OCI-LY3 (cell line): Measurements from ENCODE around the gene KRT79.

Experiments used
- H2AFZ ChIP-seq: fragments of 200-600, 300-600 bp; shearing (Covaris generic); 2 replicates; pipeline ENCODE4 v1.6.0; 2014; ENCODE audit warnings: antibody characterized with exemption, low read depth, low read length
- H3K27ac ChIP-seq: fragments of 200-600, 300-600 bp; sonication (generic); 2 replicates; pipeline ENCODE4 v1.5.1; 2014; ENCODE audit warnings: mild to moderate bottlenecking, low read length, moderate library complexity, mixed read lengths
- H3K27me3 ChIP-seq: fragments of 200-600, 300-600 bp; sonication (generic); 2 replicates; pipeline ENCODE4 v1.6.1; 2014; ENCODE audit warnings: low read depth, low read length, mixed read lengths
- H3K36me3 ChIP-seq: fragments of 200-600, 300-600 bp; sonication (generic); replicated peaks from 2 replicates; pipeline ENCODE3; 2014; ENCODE audit warnings: low read depth, low read length, mixed read lengths
- H3K4me1 ChIP-seq: fragments of 300-600, 200-600 bp; sonication (generic); 2 replicates; pipeline ENCODE4 v1.6.1; 2014; ENCODE audit warnings: low read length, mixed read lengths
- H3K4me2 ChIP-seq: fragments of 200-600, 300-600 bp; sonication (generic); 2 replicates; pipeline ENCODE4 v1.6.1; 2014; ENCODE audit warnings: low read length, mixed read lengths
- H3K4me3 ChIP-seq: fragments of 300-600, 200-600 bp; sonication (generic); 2 replicates; pipeline ENCODE4 v1.5.1; 2014; ENCODE audit warnings: antibody characterized with exemption, mild to moderate bottlenecking, low read length, moderate library complexity
- H3K79me2 ChIP-seq: fragments of 300-600, 200-600 bp; shearing (Covaris generic); 2 replicates; pipeline ENCODE4 v1.6.1; 2014; ENCODE audit warnings: mild to moderate bottlenecking, low read length, mixed read lengths
- H3K9ac ChIP-seq: fragments of 300-600, 200-600 bp; shearing (Covaris generic); 2 replicates; pipeline ENCODE4 v1.6.0; 2014; ENCODE audit warnings: mild to moderate bottlenecking, low read length, moderate library complexity
- H3K9me3 ChIP-seq: fragments of 200-600, 300-600 bp; shearing (Covaris generic); 2 replicates; pipeline ENCODE4 v1.6.1; 2014; ENCODE audit warnings: low read length, mixed read lengths; ENCODE audit not compliant: insufficient read depth
- H4K20me1 ChIP-seq: fragments of 200-600, 300-600 bp; sonication (generic); 2 replicates; pipeline ENCODE4 v1.6.1; 2016; ENCODE audit warnings: low read length, mixed read lengths; ENCODE audit not compliant: insufficient read depth
- EZH2phosphoT487 ChIP-seq: fragments of 200-600 bp; shearing (Covaris generic); IDR thresholded peaks from 2 replicates; pipeline ENCODE4 v1.6.1; 2018; ENCODE audit warnings: antibody characterized with exemption, mixed run types, low read depth
- TF ChIP-seq, protein P1 (sequence below): fragments of 200-600, 300-600 bp; sonication (generic); IDR thresholded peaks from 2 replicates; pipeline ENCODE4 v1.5.1; 2014; ENCODE audit warnings: antibody characterized with exemption, low read length, low read depth

KRT79 gene

DNA sequence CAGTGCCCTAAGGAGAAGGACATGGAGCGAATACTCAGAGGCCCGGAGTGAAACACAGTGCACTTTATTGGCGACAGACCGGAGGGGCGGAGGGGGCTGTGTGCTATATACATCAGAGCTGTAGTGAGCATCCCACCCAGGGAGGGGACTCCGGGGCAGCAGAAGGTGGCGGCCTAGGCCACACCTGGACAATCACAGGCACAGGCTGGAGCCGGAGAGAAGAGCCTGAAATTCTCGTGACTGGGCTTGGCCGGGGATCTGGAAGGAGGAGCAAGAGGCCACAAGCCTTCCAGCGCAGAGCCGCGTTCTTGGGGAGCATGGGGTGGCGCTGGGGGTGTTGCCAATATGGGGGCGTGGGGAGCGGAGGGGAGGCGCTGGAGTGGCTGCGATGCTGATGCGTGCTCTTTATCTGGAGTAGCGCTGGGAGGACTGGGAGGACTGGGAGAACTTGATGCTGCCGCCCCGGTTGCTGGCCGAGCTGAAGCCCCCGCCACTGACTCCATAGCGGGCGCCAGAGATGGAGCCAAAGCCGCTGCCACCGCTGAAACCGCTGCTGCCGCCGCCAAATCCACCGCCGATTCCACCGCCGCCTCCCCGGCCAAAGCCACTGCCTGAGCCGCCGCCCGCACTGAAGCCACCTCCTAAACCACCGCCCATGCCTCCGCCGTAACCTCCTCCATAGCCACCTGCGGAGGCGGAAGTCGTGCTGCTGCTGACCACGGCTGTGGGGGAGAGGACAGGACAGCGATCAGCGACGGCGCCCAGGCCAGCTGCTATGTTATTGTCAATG, 44.3 kb downstream of the KRT79 start:
- H3K4me2 ChIP-seq, result no peak overlapping the region
- no peaks in the 10 kb centered on the region for H3K79me2 ChIP-seq
- no peaks in the 10 kb centered on the region for H4K20me1 ChIP-seq
- no peaks in the 10 kb centered on the region for H3K4me1 ChIP-seq
- peaks cover 10% of the 10 kb centered on the region for H3K27me3 ChIP-seq
- no peak for TF ChIP-seq EZH2phosphoT487
- TF ChIP-seq, protein P1, sequence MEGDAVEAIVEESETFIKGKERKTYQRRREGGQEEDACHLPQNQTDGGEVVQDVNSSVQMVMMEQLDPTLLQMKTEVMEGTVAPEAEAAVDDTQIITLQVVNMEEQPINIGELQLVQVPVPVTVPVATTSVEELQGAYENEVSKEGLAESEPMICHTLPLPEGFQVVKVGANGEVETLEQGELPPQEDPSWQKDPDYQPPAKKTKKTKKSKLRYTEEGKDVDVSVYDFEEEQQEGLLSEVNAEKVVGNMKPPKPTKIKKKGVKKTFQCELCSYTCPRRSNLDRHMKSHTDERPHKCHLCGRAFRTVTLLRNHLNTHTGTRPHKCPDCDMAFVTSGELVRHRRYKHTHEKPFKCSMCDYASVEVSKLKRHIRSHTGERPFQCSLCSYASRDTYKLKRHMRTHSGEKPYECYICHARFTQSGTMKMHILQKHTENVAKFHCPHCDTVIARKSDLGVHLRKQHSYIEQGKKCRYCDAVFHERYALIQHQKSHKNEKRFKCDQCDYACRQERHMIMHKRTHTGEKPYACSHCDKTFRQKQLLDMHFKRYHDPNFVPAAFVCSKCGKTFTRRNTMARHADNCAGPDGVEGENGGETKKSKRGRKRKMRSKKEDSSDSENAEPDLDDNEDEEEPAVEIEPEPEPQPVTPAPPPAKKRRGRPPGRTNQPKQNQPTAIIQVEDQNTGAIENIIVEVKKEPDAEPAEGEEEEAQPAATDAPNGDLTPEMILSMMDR, result no peak
- H3K4me3 ChIP-seq, result no peak overlapping the region
- no peak overlapping the region for H3K27ac ChIP-seq
- H3K9me3 ChIP-seq, result no peaks in the 10 kb centered on the region
- H3K9ac ChIP-seq, result no peak overlapping the region
- H2AFZ ChIP-seq, result no peak overlapping the region
- no peaks in the 10 kb centered on the region for H3K36me3 ChIP-seq

DNA sequence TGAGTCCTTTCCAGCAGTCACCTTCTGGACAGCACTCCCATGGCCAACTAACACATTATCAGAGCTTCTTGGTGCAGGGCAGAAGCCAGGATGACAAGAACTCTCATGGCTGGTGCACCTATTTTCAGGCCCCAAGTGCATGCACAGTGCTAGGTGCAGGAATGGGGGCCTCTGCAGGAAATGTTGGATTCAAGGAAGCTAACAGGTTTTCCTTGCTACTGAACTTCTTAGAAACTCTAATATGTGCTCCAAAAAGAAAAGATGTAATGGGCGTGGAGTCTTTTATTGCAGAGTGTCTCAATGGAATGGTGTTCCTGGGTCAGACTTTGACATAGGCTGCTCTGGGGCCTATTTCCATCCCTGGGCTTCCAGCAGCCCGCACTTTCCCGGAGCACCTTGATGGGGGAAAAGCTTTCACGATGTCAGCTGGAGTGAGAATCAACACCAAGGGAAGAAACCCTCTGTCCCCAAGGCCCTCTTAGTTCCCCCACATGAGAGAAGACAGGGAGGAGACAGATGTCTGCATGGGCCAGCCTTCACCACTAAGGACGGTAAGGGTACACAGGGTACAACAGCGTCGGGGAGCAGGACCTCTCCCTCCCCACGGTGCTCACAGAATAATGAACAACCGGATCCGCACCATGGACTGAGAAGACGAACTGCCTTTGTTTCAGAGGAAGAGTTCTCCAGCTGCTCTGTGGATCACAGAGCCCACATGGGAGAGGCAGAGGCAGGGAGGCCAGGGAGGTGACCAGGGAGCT, 45.1 kb downstream of the KRT79 start:
- no peak overlapping the region for H3K9ac ChIP-seq

GRCh38 chr12:52788192-52788875, 45.8 kb downstream of the KRT79 start:
- no peak overlapping the region for H3K9ac ChIP-seq
- no peaks in the 10 kb centered on the region for H3K36me3 ChIP-seq
- no peaks in the 10 kb centered on the region for H3K79me2 ChIP-seq
- no peak overlapping the region for H2AFZ ChIP-seq
- H3K4me1 ChIP-seq, result no peaks in the 10 kb centered on the region
- no peak overlapping the region for H3K4me3 ChIP-seq
- H3K27ac ChIP-seq, result no peak overlapping the region
- H3K9me3 ChIP-seq, result no peaks in the 10 kb centered on the region
- H3K4me2 ChIP-seq, result no peak overlapping the region
- H3K27me3 ChIP-seq, result peaks cover 21% of the 10 kb centered on the region
- H4K20me1 ChIP-seq, result no peaks in the 10 kb centered on the region
- no peak for TF ChIP-seq EZH2phosphoT487
- TF ChIP-seq, protein P1, result no peak

More for the DNA sequence above, 45.1 kb downstream of the KRT79 start:
- Histone ChIP-seq H3K27ac (no peak overlapping the region), H2AFZ (no peak overlapping the region), H3K4me3 (no peak overlapping the region), H3K27me3 (peaks cover 14% of the 10 kb centered on the region), H3K4me1 (no peaks in the 10 kb centered on the region), H3K36me3 (no peaks in the 10 kb centered on the region), H3K79me2 (no peaks in the 10 kb centered on the region), H3K4me2 (no peak overlapping the region), H3K9me3 (no peaks in the 10 kb centered on the region), H4K20me1 (no peaks in the 10 kb centered on the region)
- TF ChIP-seq, protein P1, result no peak
- TF ChIP-seq EZH2phosphoT487, result no peak
